Measurements from ENCODE around the gene UNC45A. TPM values are rescaled to one million over a fixed set of nuclear protein-coding genes. Genes with fewer than 3 reads are reported as not detected.

UNC45A gene
- total RNA-seq, 1 donor = 69.1 TPM

GRCh38 chr15:90968434-90968833, 33.3 kb downstream of the UNC45A start:
- no peak for DNase-seq (ENCODE audit: low read depth)
- no peak overlapping the region for H3K4me3 ChIP-seq (ENCODE audit: low read depth, low read length)
- TF ChIP-seq CTCF (IDR thresholded peaks at IDR 0.05; ENCODE audit: insufficient read depth, low read depth, low read length) = no peak

GRCh38 chr15:90970274-90970673, 35.2 kb downstream of the UNC45A start:
- no peak overlapping the region for H3K4me3 ChIP-seq (ENCODE audit: low read depth, low read length)
- no peak for DNase-seq (ENCODE audit: low read depth)
- TF ChIP-seq CTCF (IDR thresholded peaks at IDR 0.05; ENCODE audit: insufficient read depth, low read depth, low read length) = no peak

- no peak for DNase-seq (ENCODE audit: low read depth)
- H3K4me3 ChIP-seq (ENCODE audit: low read depth, low read length) = no peak overlapping the region
- TF ChIP-seq CTCF (IDR thresholded peaks at IDR 0.05; ENCODE audit: insufficient read depth, low read depth, low read length) = no peak
These were observed 37.0 kb downstream of the UNC45A start for GRCh38 chr15:90972133-90972532.

GRCh38 chr15:90974216-90974615, 39.1 kb downstream of the UNC45A start:
- no peak for TF ChIP-seq CTCF (IDR thresholded peaks at IDR 0.05; ENCODE audit: insufficient read depth, low read depth, low read length)
- DNase-seq (ENCODE audit: low read depth) = no peak
- H3K4me3 ChIP-seq (ENCODE audit: low read depth, low read length) = no peak overlapping the region

- DNase-seq (ENCODE audit: low read depth) = no peak
- H3K4me3 ChIP-seq (ENCODE audit: low read depth, low read length) = no peak overlapping the region
- TF ChIP-seq CTCF (IDR thresholded peaks at IDR 0.05; ENCODE audit: insufficient read depth, low read depth, low read length) = no peak
These were observed 44.5 kb downstream of the UNC45A start for GRCh38 chr15:90979582-90979981.

DNA sequence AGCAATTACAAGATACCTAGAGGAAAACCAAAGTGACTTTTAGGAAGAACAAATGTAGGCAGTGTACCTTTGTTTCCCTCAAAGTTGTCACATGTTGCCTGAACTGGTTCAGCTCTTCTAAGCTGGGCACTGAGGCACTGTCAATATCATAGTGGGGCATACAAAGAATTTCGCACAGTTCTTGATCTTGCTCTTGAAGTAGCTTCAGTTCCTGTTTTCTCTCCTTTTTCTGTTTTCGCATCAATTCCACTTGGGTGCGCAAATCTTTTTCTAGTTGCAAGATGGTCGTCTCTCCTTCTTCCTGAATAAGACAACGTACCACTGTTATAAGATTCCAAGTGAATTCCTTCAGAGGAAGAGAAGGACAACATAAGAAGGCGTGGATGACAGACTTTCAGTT, 46.6 kb downstream of the UNC45A start:
- no peak for TF ChIP-seq CTCF (IDR thresholded peaks at IDR 0.05; ENCODE audit: insufficient read depth, low read depth, low read length)
- DNase-seq (ENCODE audit: low read depth) = no peak
- no peak overlapping the region for H3K4me3 ChIP-seq (ENCODE audit: low read depth, low read length)

- TF ChIP-seq CTCF (IDR thresholded peaks at IDR 0.05; ENCODE audit: insufficient read depth, low read depth, low read length) = no peak
- H3K4me3 ChIP-seq (ENCODE audit: low read depth, low read length) = no peak overlapping the region
- DNase-seq (ENCODE audit: low read depth) = peak; percentile 57
These were observed 47.0 kb downstream of the UNC45A start for GRCh38 chr15:90982135-90982534.
